Measurements from ENCODE around the gene ZFAND6. TPM values are rescaled to one million over a fixed set of nuclear protein-coding genes. Genes with fewer than 3 reads are reported as not detected.
"Not testable (repeated sequence)": the region's sequence is repeated elsewhere in the genome, so short reads cannot be mapped to it uniquely, and the experiment has no call there.

ZFAND6 gene
- total RNA-seq (160 and 325 TPM in 2 replicates), polyA plus RNA-seq (125 and 126 TPM in 2 replicates), polyA minus RNA-seq (ENCODE audit: low replicate concordance) (16.4 and 18.4 TPM in 2 replicates)
- 72.8 and 76.2 TPM in 2 replicates for polyA plus RNA-seq (2012)

DNA sequence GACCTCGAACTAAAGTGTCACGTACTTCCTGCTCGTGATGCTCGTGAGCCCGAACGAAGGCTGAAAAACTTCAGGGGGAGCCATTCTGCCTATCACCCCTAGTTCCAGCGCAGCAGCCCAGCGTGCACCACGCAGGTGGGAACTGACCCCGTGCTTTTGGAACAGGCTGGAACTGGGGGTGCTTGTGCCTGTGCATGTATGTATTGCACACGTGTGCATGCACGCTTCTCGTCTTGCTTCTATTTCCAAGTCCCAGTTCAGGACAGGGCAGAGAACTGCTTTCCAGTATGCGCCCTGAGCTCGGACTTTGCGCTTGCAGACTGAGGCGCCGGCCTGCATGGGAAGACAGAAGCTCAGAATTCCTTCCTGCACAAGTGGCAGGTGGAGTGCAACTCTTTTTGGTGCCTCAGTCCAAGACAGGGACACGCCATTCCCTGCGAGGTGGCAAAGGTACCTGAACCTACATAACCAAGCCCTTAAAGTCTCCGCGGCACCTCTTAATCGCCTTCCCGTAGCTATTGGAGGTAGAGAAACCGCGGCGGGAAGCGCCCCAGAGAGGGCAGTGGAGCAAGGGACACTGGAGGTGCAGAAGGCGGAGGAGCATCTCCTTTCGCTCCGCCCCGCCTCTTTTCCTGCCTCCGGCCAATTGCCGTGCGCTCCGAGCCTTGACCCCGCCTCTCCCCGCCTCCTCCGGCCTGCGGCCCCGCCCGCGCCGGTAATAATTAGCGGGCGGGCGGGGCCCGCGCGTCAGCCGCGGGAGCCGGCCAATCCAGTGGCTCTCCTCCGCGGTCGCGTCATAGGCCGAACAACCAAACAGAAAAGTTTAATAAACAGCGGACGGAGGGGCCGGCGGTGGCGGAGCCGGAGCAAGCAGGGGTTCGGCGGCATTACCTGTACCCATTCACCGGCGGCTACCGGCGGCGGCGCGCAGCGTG is at the start of gene ZFAND6:
Gene ZFAND6, plus strand, starts transcription at position 826 of the 935 bp plus-strand sequence. CDS start 60,669 bp downstream, outside the sequence.
- peak within 1 kb of the TSS; percentile 70 to 92 (median 80) for H3K4me3 ChIP-seq (replicated peaks in 1 of 4; ENCODE audit: control extremely low read depth in 1 of 4, insufficient read depth in 1 of 4, low read depth in 3 of 4, low read length in 4 of 4)
- no peaks in the 10 kb centered on the region for H3K27me3 ChIP-seq (ENCODE audit: control insufficient read depth, insufficient read depth, low read length)
- H3K4me2 ChIP-seq (ENCODE audit: extremely low read depth, insufficient read depth, low read length) = peak within 1 kb of the TSS; percentile 85
- H3K79me2 ChIP-seq (ENCODE audit: control insufficient read depth, insufficient read depth, low read length) = peaks cover 30% of the 10 kb centered on the region
- no peak for TF ChIP-seq CTCF (conservative IDR thresholded peaks at IDR 0.05 in 1 of 2, IDR thresholded peaks at IDR 0.05 in 1 of 2; ENCODE audit: low read depth in 1 of 2, low read length in 2 of 2)
- no peak for TF ChIP-seq EZH2 (IDR thresholded peaks at IDR 0.05; ENCODE audit: low read length, missing control alignments)
- H3K36me3 ChIP-seq (ENCODE audit: control insufficient read depth, insufficient read depth, low read length) = no peaks in the 10 kb centered on the region
- peak within 1 kb of the TSS; percentile 87 for H3K9ac ChIP-seq (ENCODE audit: insufficient read depth, low read length)
- peak within 1 kb of the TSS; percentile 87 for H3K27ac ChIP-seq (ENCODE audit: insufficient read depth, low read length)
- no peaks in the 10 kb centered on the region for H3K9me3 ChIP-seq (ENCODE audit: control insufficient read depth, insufficient read depth, low read depth, low read length)
- H4K20me1 ChIP-seq (ENCODE audit: control insufficient read depth, extremely low read depth, insufficient read depth, low read length) = no peaks in the 10 kb centered on the region
- peaks cover 4% of the 10 kb centered on the region for H3K4me1 ChIP-seq (ENCODE audit: control insufficient read depth, extremely low read depth, insufficient read depth, low read length)
- H2AFZ ChIP-seq (ENCODE audit: low read length) = peak within 1 kb of the TSS; percentile 73
- DNase-seq (ENCODE audit: low read depth in 2 of 2) = peak; percentile 89 to 90

DNA sequence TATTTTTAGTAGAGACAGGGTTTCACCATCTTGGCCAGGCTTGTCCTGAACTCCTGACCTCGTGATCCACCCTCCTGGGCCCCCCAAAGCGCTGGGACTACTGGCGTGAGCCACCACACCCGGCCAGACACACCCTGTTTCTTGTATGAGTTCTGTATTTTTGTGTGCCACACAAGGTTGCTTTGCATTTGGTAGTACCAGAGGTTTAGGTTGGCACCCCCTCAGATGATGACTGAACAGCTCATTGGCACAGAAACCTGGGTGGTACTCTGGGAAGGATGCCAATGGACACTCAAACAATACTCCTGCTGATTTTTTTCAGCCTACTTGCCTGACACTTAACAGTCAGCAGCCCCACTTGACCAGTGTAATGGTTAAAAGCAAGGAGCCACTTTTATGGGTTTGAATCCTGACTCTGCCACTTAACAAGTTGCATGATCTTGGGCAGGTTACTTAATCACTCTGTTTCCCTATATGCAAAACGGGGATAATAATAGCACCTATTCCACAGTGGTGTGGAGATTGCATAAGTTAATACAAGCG is 49.3 kb upstream of the ZFAND6 start:
- peaks cover 7% of the 10 kb centered on the region for H3K4me1 ChIP-seq (ENCODE audit: control insufficient read depth, extremely low read depth, insufficient read depth, low read length)
- H3K36me3 ChIP-seq (ENCODE audit: control insufficient read depth, insufficient read depth, low read length) = no peaks in the 10 kb centered on the region
- H3K9ac ChIP-seq (ENCODE audit: insufficient read depth, low read length) = no peak overlapping the region
- peak overlapping the region; percentile 37 for H3K27ac ChIP-seq (ENCODE audit: insufficient read depth, low read length)
- H3K79me2 ChIP-seq (ENCODE audit: control insufficient read depth, insufficient read depth, low read length) = no peaks in the 10 kb centered on the region
- TF ChIP-seq EZH2 (IDR thresholded peaks at IDR 0.05; ENCODE audit: low read length, missing control alignments) (no peak), CTCF (conservative IDR thresholded peaks at IDR 0.05 in 1 of 2, IDR thresholded peaks at IDR 0.05 in 1 of 2; ENCODE audit: low read depth in 1 of 2, low read length in 2 of 2) (no peak)
- no peaks in the 10 kb centered on the region for H3K9me3 ChIP-seq (ENCODE audit: control insufficient read depth, insufficient read depth, low read depth, low read length)
- peak; percentile 24 to 46 for DNase-seq (ENCODE audit: low read depth in 2 of 2)
- no peaks in the 10 kb centered on the region for H4K20me1 ChIP-seq (ENCODE audit: control insufficient read depth, extremely low read depth, insufficient read depth, low read length)
- H3K4me2 ChIP-seq (ENCODE audit: extremely low read depth, insufficient read depth, low read length) = peak overlapping the region; percentile 28
- no peaks in the 10 kb centered on the region for H3K27me3 ChIP-seq (ENCODE audit: control insufficient read depth, insufficient read depth, low read length)
- H2AFZ ChIP-seq (ENCODE audit: low read length) = no peak overlapping the region
- no peak overlapping the region for H3K4me3 ChIP-seq (replicated peaks in 1 of 4; ENCODE audit: control extremely low read depth in 1 of 4, insufficient read depth in 1 of 4, low read depth in 3 of 4, low read length in 4 of 4)

GRCh38 chr15:80011041-80011523 is 48.4 kb upstream of the ZFAND6 start:
- H3K36me3 ChIP-seq (ENCODE audit: control insufficient read depth, insufficient read depth, low read length); H3K4me2 ChIP-seq (ENCODE audit: extremely low read depth, insufficient read depth, low read length): not testable (repeated sequence)
- H3K27ac ChIP-seq (ENCODE audit: insufficient read depth, low read length) = peak overlapping the region; percentile 58

More at GRCh38 chr15:80011041-80011523, 48.4 kb upstream of the ZFAND6 start:
- not testable (repeated sequence) for H3K4me1 ChIP-seq (ENCODE audit: control insufficient read depth, extremely low read depth, insufficient read depth, low read length); H2AFZ ChIP-seq (ENCODE audit: low read length); H4K20me1 ChIP-seq (ENCODE audit: control insufficient read depth, extremely low read depth, insufficient read depth, low read length); H3K9ac ChIP-seq (ENCODE audit: insufficient read depth, low read length); H3K4me3 ChIP-seq (replicated peaks in 1 of 4; ENCODE audit: control extremely low read depth in 1 of 4, insufficient read depth in 1 of 4, low read depth in 3 of 4, low read length in 4 of 4); H3K27me3 ChIP-seq (ENCODE audit: control insufficient read depth, insufficient read depth, low read length); H3K79me2 ChIP-seq (ENCODE audit: control insufficient read depth, insufficient read depth, low read length); H3K9me3 ChIP-seq (ENCODE audit: control insufficient read depth, insufficient read depth, low read depth, low read length)
- peak; percentile 91 to 92 for DNase-seq (ENCODE audit: low read depth in 2 of 2)
